ENCODE measurements around the gene ATP5F1C. TPM values are rescaled to one million over a fixed set of nuclear protein-coding genes. Genes with fewer than 3 reads are reported as not detected.

Gene ATP5F1C
- total and polyA plus RNA-seq, 4 experiments from 2014 or later, result 124 to 508 (median 216) TPM

- Histone ChIP-seq H3K9me3 (ENCODE audit: control insufficient read depth in 1 of 2, low read length in 2 of 2) (no peaks in the 10 kb centered on the region), H3K4me3 (ENCODE audit: low read length in 2 of 2) (no peak overlapping the region), H3K27me3 (ENCODE audit: insufficient read depth, low read length) (no peaks in the 10 kb centered on the region), H3K27ac (ENCODE audit: low read depth, low read length) (no peak overlapping the region), H3K4me1 (ENCODE audit: insufficient read depth, low read length) (peaks cover 50% of the 10 kb centered on the region), H3K36me3 (ENCODE audit: insufficient read depth, low read length) (peaks cover 13% of the 10 kb centered on the region)
- POLR2A ChIA-PET (ENCODE audit: partially characterized antibody), result no interaction called here
- Mint-ChIP-seq H3K4me3 (peak overlapping the region in 1 of 8 donors; percentile 66), H3K27me3 (no peaks in the 10 kb centered on the region), H3K36me3 (peaks cover 22 to 52% of the 10 kb centered on the region in 2 donors), H3K4me1 (peaks cover 50 to 72% (median 56%) of the 10 kb centered on the region in 4 donors), H3K9me3 (no peaks in the 10 kb centered on the region), H3K27ac (peak overlapping the region in 2 of 7 donors; percentile 7 to 32)
- intact Hi-C loops (cut with micrococcal nuclease), result no loop called here
- DNase-seq, result no peak
- CTCF ChIA-PET (ENCODE audit: partially characterized antibody), result no interaction called here
These were observed 6.5 kb downstream of the ATP5F1C start for GRCh38 chr10:7794251-7795026.

GRCh38 chr10:7795605-7796004 lies 7.6 kb downstream of the ATP5F1C start:
- no peak overlapping the region for H3K4me3 ChIP-seq (ENCODE audit: low read length in 2 of 2)
- Mint-ChIP-seq H3K4me3 (no peak overlapping the region), H3K4me1 (peaks cover 43 to 61% (median 47%) of the 10 kb centered on the region in 4 donors), H3K36me3 (peaks cover 26 to 57% of the 10 kb centered on the region in 2 donors), H3K27me3 (no peaks in the 10 kb centered on the region), H3K9me3 (no peaks in the 10 kb centered on the region), H3K27ac (no peak overlapping the region)
- no peak for DNase-seq
- no peak overlapping the region for H3K27ac ChIP-seq (ENCODE audit: low read depth, low read length)
- ChIA-PET CTCF (ENCODE audit: partially characterized antibody) (no interaction called here), POLR2A (ENCODE audit: partially characterized antibody) (interaction anchor here (1.3 kb wide), 1 partner anchor 22 kb away, joined by 3 read pairs; no protein-coding TSS in a partner anchor)
- H3K36me3 ChIP-seq (ENCODE audit: insufficient read depth, low read length), result peaks cover 21% of the 10 kb centered on the region
- H3K9me3 ChIP-seq (ENCODE audit: control insufficient read depth in 1 of 2, low read length in 2 of 2), result no peaks in the 10 kb centered on the region
- intact Hi-C loops (cut with micrococcal nuclease), result no loop called here
- peaks cover 38% of the 10 kb centered on the region for H3K4me1 ChIP-seq (ENCODE audit: insufficient read depth, low read length)
- no peaks in the 10 kb centered on the region for H3K27me3 ChIP-seq (ENCODE audit: insufficient read depth, low read length)

GRCh38 chr10:7797582-7797981 lies 9.6 kb downstream of the ATP5F1C start:
- DNase-seq, result no peak
- Mint-ChIP-seq H3K36me3 (peaks cover 31 to 60% of the 10 kb centered on the region in 2 donors), H3K4me1 (peaks cover 30 to 41% (median 33%) of the 10 kb centered on the region in 4 donors), H3K9me3 (no peaks in the 10 kb centered on the region), H3K27ac (no peak overlapping the region), H3K27me3 (no peaks in the 10 kb centered on the region), H3K4me3 (no peak overlapping the region)
- H3K27me3 ChIP-seq (ENCODE audit: insufficient read depth, low read length), result no peaks in the 10 kb centered on the region
- H3K36me3 ChIP-seq (ENCODE audit: insufficient read depth, low read length), result peaks cover 39% of the 10 kb centered on the region
- no peak overlapping the region for H3K4me3 ChIP-seq (ENCODE audit: low read length in 2 of 2)
- intact Hi-C loops (cut with micrococcal nuclease), result no loop called here
- H3K27ac ChIP-seq (ENCODE audit: low read depth, low read length), result no peak overlapping the region
- CTCF ChIA-PET (ENCODE audit: partially characterized antibody), result interaction anchor here (1.0 kb wide), 1 partner anchor 110 kb away, joined by 3 read pairs; no protein-coding TSS in a partner anchor
- peaks cover 19% of the 10 kb centered on the region for H3K4me1 ChIP-seq (ENCODE audit: insufficient read depth, low read length)
- H3K9me3 ChIP-seq (ENCODE audit: control insufficient read depth in 1 of 2, low read length in 2 of 2), result no peaks in the 10 kb centered on the region
- POLR2A ChIA-PET (ENCODE audit: partially characterized antibody), result interaction anchor here (1.4 kb wide), 1 partner anchor 10 kb away, joined by 6 read pairs; the partner anchor contains the start of genes ATP5F1C and KIN

GRCh38 chr10:7802606-7803005 lies 14.6 kb downstream of the ATP5F1C start:
- CTCF ChIA-PET (ENCODE audit: partially characterized antibody), result no interaction called here
- POLR2A ChIA-PET (ENCODE audit: partially characterized antibody), result interaction anchor here (1.4 kb wide), 1 partner anchor 14 kb away, joined by 4 read pairs; the partner anchor contains the start of gene ATP5F1C
- no peaks in the 10 kb centered on the region for H3K27me3 ChIP-seq (ENCODE audit: insufficient read depth, low read length)

GRCh38 chr10:7804216-7804615 lies 16.2 kb downstream of the ATP5F1C start:
- CTCF ChIA-PET (ENCODE audit: partially characterized antibody), result interaction anchor here (0.6 kb wide), 1 partner anchor 386 kb away, joined by 5 read pairs; no protein-coding TSS in a partner anchor
- H3K27ac Mint-ChIP-seq, result no peak overlapping the region
- no peaks in the 10 kb centered on the region for H3K27me3 Mint-ChIP-seq
- POLR2A ChIA-PET (ENCODE audit: partially characterized antibody), result no interaction called here
- no peak for DNase-seq
- Histone ChIP-seq H3K4me3 (ENCODE audit: low read length in 2 of 2) (no peak overlapping the region), H3K4me1 (ENCODE audit: insufficient read depth, low read length) (no peaks in the 10 kb centered on the region), H3K27ac (ENCODE audit: low read depth, low read length) (no peak overlapping the region), H3K9me3 (ENCODE audit: control insufficient read depth in 1 of 2, low read length in 2 of 2) (no peaks in the 10 kb centered on the region), H3K27me3 (ENCODE audit: insufficient read depth, low read length) (no peaks in the 10 kb centered on the region), H3K36me3 (ENCODE audit: insufficient read depth, low read length) (peaks cover 63% of the 10 kb centered on the region)
- peaks cover 0 to 4% (median 0%) of the 10 kb centered on the region in 4 donors for H3K4me1 Mint-ChIP-seq
- H3K9me3 Mint-ChIP-seq, result no peaks in the 10 kb centered on the region
- intact Hi-C loops (cut with micrococcal nuclease), result no loop called here
- H3K36me3 Mint-ChIP-seq, result peaks cover 46 to 62% of the 10 kb centered on the region in 2 donors
- H3K4me3 Mint-ChIP-seq, result no peak overlapping the region

More at GRCh38 chr10:7802606-7803005, 14.6 kb downstream of the ATP5F1C start:
- intact Hi-C loops (cut with micrococcal nuclease), result no loop called here
- Mint-ChIP-seq H3K4me1 (peaks cover 0 to 4% (median 0%) of the 10 kb centered on the region in 4 donors), H3K36me3 (peaks cover 48 to 69% of the 10 kb centered on the region in 2 donors), H3K27ac (no peak overlapping the region), H3K9me3 (no peaks in the 10 kb centered on the region), H3K4me3 (no peak overlapping the region), H3K27me3 (no peaks in the 10 kb centered on the region)
- no peak for DNase-seq
- Histone ChIP-seq H3K27ac (ENCODE audit: low read depth, low read length) (no peak overlapping the region), H3K4me3 (ENCODE audit: low read length in 2 of 2) (no peak overlapping the region), H3K9me3 (ENCODE audit: control insufficient read depth in 1 of 2, low read length in 2 of 2) (no peaks in the 10 kb centered on the region), H3K36me3 (ENCODE audit: insufficient read depth, low read length) (peaks cover 66% of the 10 kb centered on the region), H3K4me1 (ENCODE audit: insufficient read depth, low read length) (no peaks in the 10 kb centered on the region)

- Mint-ChIP-seq H3K27ac (peak overlapping the region in 2 of 7 donors; percentile 23 to 61), H3K4me3 (no peak overlapping the region), H3K4me1 (peaks cover 0 to 4% (median 0%) of the 10 kb centered on the region in 4 donors), H3K27me3 (no peaks in the 10 kb centered on the region), H3K9me3 (no peaks in the 10 kb centered on the region), H3K36me3 (peaks cover 41 to 56% of the 10 kb centered on the region in 2 donors)
- ChIA-PET POLR2A (ENCODE audit: partially characterized antibody) (interaction anchor here (1.6 kb wide), 1 partner anchor 13 kb away, joined by 5 read pairs; the partner anchor contains the start of gene TAF3), CTCF (ENCODE audit: partially characterized antibody) (no interaction called here)
- Histone ChIP-seq H3K4me1 (ENCODE audit: insufficient read depth, low read length) (no peaks in the 10 kb centered on the region), H3K27me3 (ENCODE audit: insufficient read depth, low read length) (no peaks in the 10 kb centered on the region), H3K27ac (ENCODE audit: low read depth, low read length) (no peak overlapping the region), H3K36me3 (ENCODE audit: insufficient read depth, low read length) (peaks cover 58% of the 10 kb centered on the region), H3K4me3 (ENCODE audit: low read length in 2 of 2) (no peak overlapping the region), H3K9me3 (ENCODE audit: control insufficient read depth in 1 of 2, low read length in 2 of 2) (no peaks in the 10 kb centered on the region)
- intact Hi-C loops (cut with micrococcal nuclease), result no loop called here
- DNase-seq, result no peak
These were observed 16.8 kb downstream of the ATP5F1C start for GRCh38 chr10:7804741-7805140.

- Mint-ChIP-seq H3K4me3 (no peak overlapping the region), H3K27ac (no peak overlapping the region), H3K36me3 (peaks cover 19 to 26% of the 10 kb centered on the region in 2 donors), H3K27me3 (no peaks in the 10 kb centered on the region), H3K9me3 (no peaks in the 10 kb centered on the region), H3K4me1 (peaks cover 0 to 2% (median 0%) of the 10 kb centered on the region in 4 donors)
- H3K4me3 ChIP-seq (ENCODE audit: low read length in 2 of 2), result no peak overlapping the region
- ChIA-PET POLR2A (ENCODE audit: partially characterized antibody) (interaction anchor here (2.3 kb wide), 1 partner anchor 9 kb away, joined by 16 read pairs; the partner anchor contains the start of gene TAF3), CTCF (ENCODE audit: partially characterized antibody) (interaction anchor here (0.7 to 2.0 kb wide), 3 partner anchors 10 to 1319 kb away, joined by 3 to 8 read pairs (median 3); partner anchors contain the start of genes ATP5F1C, KIN and TAF3)
- H3K27me3 ChIP-seq (ENCODE audit: insufficient read depth, low read length), result no peaks in the 10 kb centered on the region
- intact Hi-C loops (cut with micrococcal nuclease), result no loop called here
- H3K36me3 ChIP-seq (ENCODE audit: insufficient read depth, low read length), result peaks cover 24% of the 10 kb centered on the region
- no peaks in the 10 kb centered on the region for H3K9me3 ChIP-seq (ENCODE audit: control insufficient read depth in 1 of 2, low read length in 2 of 2)
- no peaks in the 10 kb centered on the region for H3K4me1 ChIP-seq (ENCODE audit: insufficient read depth, low read length)
- no peak for DNase-seq
- no peak overlapping the region for H3K27ac ChIP-seq (ENCODE audit: low read depth, low read length)
These were observed 20.8 kb downstream of the ATP5F1C start for GRCh38 chr10:7808686-7809267.
